ENCODE measurements around the gene TNNT2. TPM values are rescaled to one million over a fixed set of nuclear protein-coding genes. Genes with fewer than 3 reads are reported as not detected.

TNNT2 gene
- total RNA-seq (2.1 TPM), polyA plus RNA-seq (ENCODE audit: insufficient read depth, low read depth, low replicate concordance) (117 TPM)
- long read RNA-seq, donor 1, result 0 reads
- long read RNA-seq, donor 2, result 0 reads
- long read RNA-seq, donor 3, partial matches to known transcripts, result 5 of 10 reads
- long read RNA-seq, donor 3, other reads (novel, unspliced or antisense), result 5 of 10 reads
- long read RNA-seq, donor 4, result 0 reads
- long read RNA-seq, donor 5, result 0 reads
- long read RNA-seq, donor 6, partial matches to known transcripts, result 6 of 6 reads
- long read RNA-seq, donor 6, other reads (novel, unspliced or antisense), result 0 of 6 reads
- long read RNA-seq, donor 7, partial matches to known transcripts, result 1 of 3 reads
- long read RNA-seq, donor 7, other reads (novel, unspliced or antisense), result 2 of 3 reads
- long read RNA-seq, donor 8, result 0 reads
- long read RNA-seq, donor 9, result 0 reads
- long read RNA-seq, donor 10, result 0 reads

DNA sequence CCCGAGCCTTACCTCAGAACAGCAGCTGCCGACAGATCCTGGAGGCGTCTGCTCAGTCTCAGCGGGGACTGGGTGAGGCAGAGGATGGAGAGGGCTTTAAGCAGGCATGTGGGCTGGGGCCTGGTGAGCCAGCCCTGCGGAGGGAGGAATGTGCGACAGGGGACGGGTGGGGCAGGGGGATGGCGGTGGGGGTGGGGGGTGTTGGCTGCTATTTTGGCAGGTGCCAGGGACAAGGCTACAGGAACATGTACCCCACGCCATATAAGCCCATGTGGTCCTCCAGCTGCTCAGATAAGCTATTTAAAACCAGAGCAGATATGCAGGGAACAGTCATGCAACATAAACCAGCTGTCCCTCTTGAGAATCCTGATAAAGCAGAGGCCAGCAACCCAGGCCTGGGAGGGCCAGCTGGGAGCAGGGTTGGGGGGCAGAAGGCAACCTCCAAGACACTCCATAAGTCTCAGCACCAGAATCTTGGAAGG lies at the start of gene TNNT2:
Gene TNNT2, minus strand, starts transcription at position 70 of the 482 bp plus-strand sequence. CDS start 4,426 bp downstream, outside the sequence.
- H3K27me3 ChIP-seq (ENCODE audit: control insufficient read depth, insufficient read depth, low read length), result no peaks in the 10 kb centered on the region
- intact Hi-C loops (cut with DNase I), result no loop called here
- H3K4me1 ChIP-seq (ENCODE audit: control insufficient read depth in 2 of 3, insufficient read depth in 2 of 3, low read depth in 1 of 3, low read length in 3 of 3), result peaks cover 0 to 2% (median 0%) of the 10 kb centered on the region in 3 donors
- H3K4me3 ChIP-seq (ENCODE audit: low read length in 3 of 3), result peak within 1 kb of the TSS in 1 of 3 donors; percentile 8
- FAIRE-seq, result no peak
- DNase-seq, result peak in 1 of 5 donors; percentile 56
- H3K9me3 ChIP-seq (ENCODE audit: control insufficient read depth in 2 of 3, insufficient read depth in 1 of 3, low read length in 3 of 3), result no peaks in the 10 kb centered on the region
- TF ChIP-seq, protein P1, sequence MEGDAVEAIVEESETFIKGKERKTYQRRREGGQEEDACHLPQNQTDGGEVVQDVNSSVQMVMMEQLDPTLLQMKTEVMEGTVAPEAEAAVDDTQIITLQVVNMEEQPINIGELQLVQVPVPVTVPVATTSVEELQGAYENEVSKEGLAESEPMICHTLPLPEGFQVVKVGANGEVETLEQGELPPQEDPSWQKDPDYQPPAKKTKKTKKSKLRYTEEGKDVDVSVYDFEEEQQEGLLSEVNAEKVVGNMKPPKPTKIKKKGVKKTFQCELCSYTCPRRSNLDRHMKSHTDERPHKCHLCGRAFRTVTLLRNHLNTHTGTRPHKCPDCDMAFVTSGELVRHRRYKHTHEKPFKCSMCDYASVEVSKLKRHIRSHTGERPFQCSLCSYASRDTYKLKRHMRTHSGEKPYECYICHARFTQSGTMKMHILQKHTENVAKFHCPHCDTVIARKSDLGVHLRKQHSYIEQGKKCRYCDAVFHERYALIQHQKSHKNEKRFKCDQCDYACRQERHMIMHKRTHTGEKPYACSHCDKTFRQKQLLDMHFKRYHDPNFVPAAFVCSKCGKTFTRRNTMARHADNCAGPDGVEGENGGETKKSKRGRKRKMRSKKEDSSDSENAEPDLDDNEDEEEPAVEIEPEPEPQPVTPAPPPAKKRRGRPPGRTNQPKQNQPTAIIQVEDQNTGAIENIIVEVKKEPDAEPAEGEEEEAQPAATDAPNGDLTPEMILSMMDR (IDR thresholded peaks at IDR 0.05; ENCODE audit: borderline replicate concordance, extremely low read depth, insufficient read depth), result no peak
- H3K36me3 ChIP-seq (ENCODE audit: control insufficient read depth in 2 of 3, insufficient read depth in 3 of 3, low read length in 3 of 3), result no peaks in the 10 kb centered on the region
- H3K9ac ChIP-seq (ENCODE audit: low read length in 3 of 3), result peak within 1 kb of the TSS in 1 of 3 donors; percentile 26
- no peak within 1 kb of the TSS for H3K27ac ChIP-seq (ENCODE audit: low read depth in 2 of 2, low read length in 2 of 2)

DNA sequence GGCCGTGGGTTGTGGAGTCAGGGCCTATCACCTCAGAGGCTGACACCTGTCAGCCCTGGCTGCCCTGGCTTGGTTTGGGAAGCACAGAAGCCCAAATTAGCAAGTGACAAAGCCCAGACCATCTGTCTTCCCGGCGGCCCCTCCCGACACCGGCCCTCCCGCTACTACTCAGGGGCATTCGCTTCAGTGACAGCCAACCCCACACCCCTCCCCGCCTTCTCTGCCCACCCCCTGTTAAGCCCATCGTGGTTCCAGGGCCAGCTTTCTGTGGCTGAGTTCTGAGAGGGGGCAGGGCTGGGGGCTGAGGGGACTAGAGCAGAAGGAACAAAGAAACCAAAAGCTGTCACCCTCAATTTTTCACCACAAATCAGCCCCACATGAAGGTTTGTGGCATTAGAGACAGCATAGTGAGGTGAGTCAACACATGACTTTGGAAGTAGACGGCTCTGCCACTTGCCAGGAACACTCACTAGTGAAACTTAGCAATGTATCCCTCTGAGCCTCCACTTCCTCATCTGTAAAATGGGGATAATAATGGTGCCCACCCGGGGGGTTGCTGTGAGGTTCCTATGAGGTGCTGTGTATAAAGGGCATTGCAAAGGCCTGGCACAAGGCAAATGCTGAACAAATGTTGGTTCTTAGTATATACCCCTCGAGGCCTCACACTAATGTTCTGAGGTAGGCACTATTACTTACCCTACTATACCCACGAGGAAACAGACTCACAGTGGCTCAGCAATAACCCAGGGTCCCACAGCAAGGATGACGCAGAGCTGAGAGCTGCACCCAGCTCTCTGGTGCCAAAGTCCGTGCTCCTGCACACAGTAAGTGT lies 49.2 kb upstream of the TNNT2 start:
- TF ChIP-seq, protein P1 (IDR thresholded peaks at IDR 0.05; ENCODE audit: borderline replicate concordance, extremely low read depth, insufficient read depth), result no peak
- H3K4me3 ChIP-seq (ENCODE audit: low read length in 3 of 3), result no peak overlapping the region
- H3K9me3 ChIP-seq (ENCODE audit: control insufficient read depth in 2 of 3, insufficient read depth in 1 of 3, low read length in 3 of 3), result no peaks in the 10 kb centered on the region
- intact Hi-C loops (cut with DNase I), result no loop called here
- FAIRE-seq, result no peak
- no peaks in the 10 kb centered on the region for H3K36me3 ChIP-seq (ENCODE audit: control insufficient read depth in 2 of 3, insufficient read depth in 3 of 3, low read length in 3 of 3)
- no peak overlapping the region for H3K9ac ChIP-seq (ENCODE audit: low read length in 3 of 3)
- no peaks in the 10 kb centered on the region for H3K27me3 ChIP-seq (ENCODE audit: control insufficient read depth, insufficient read depth, low read length)
- no peak for DNase-seq
- H3K27ac ChIP-seq (ENCODE audit: low read depth in 2 of 2, low read length in 2 of 2), result no peak overlapping the region
- no peaks in the 10 kb centered on the region for H3K4me1 ChIP-seq (ENCODE audit: control insufficient read depth in 2 of 3, insufficient read depth in 2 of 3, low read depth in 1 of 3, low read length in 3 of 3)

DNA sequence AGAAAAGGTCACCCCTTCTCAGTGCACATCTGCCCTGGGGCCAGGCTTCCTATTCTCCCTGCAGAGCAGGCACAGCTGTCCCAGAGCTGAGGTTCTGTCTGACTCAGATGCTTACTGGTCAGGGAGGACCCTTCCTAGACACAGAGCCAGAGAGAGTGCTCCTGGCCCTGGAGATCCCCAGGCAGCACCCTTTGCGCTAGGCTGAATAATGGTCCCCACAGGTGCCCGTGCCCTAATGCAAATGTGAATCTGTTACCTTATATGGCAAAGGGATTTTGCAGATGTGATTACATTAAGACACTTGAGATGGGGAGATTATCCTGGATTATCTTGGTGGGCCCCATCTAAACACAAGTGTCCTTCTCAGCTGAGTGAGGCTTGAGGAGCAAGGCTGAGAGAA lies 46.7 kb upstream of the TNNT2 start:
- no peak overlapping the region for H3K4me3 ChIP-seq (ENCODE audit: low read length in 3 of 3)
- H3K36me3 ChIP-seq (ENCODE audit: control insufficient read depth in 2 of 3, insufficient read depth in 3 of 3, low read length in 3 of 3), result no peaks in the 10 kb centered on the region
- H3K27ac ChIP-seq (ENCODE audit: low read depth in 2 of 2, low read length in 2 of 2), result no peak overlapping the region
- intact Hi-C loops (cut with DNase I), result no loop called here
- H3K4me1 ChIP-seq (ENCODE audit: control insufficient read depth in 2 of 3, insufficient read depth in 2 of 3, low read depth in 1 of 3, low read length in 3 of 3), result no peaks in the 10 kb centered on the region
- H3K9me3 ChIP-seq (ENCODE audit: control insufficient read depth in 2 of 3, insufficient read depth in 1 of 3, low read length in 3 of 3), result no peaks in the 10 kb centered on the region
- FAIRE-seq (no peak), DNase-seq (no peak)
- no peak overlapping the region for H3K9ac ChIP-seq (ENCODE audit: low read length in 3 of 3)
- H3K27me3 ChIP-seq (ENCODE audit: control insufficient read depth, insufficient read depth, low read length), result no peaks in the 10 kb centered on the region
- TF ChIP-seq, protein P1 (IDR thresholded peaks at IDR 0.05; ENCODE audit: borderline replicate concordance, extremely low read depth, insufficient read depth), result no peak

All from kidney (tissue), 22 donors.